GM04504 (cell line): ENCODE results near the gene TIPARP.

Experiments used
- DNase-seq: peaks from one replicate; pipeline ENCODE4 v3.0.0-alpha.2; 2012; ENCODE audit warnings: low read depth

TIPARP gene

GRCh38 chr3:156676768-156677479, 2.5 kb downstream of the TIPARP start:
- DNase-seq, result no peak

GRCh38 chr3:156677536-156677935, 3.1 kb downstream of the TIPARP start:
- DNase-seq, result no peak

GRCh38 chr3:156678197-156678596, 3.8 kb downstream of the TIPARP start:
- DNase-seq, result no peak

GRCh38 chr3:156680243-156680914, 6.0 kb downstream of the TIPARP start:
- DNase-seq, result no peak

GRCh38 chr3:156681002-156681401, 6.6 kb downstream of the TIPARP start:
- DNase-seq, result peak; percentile 89

GRCh38 chr3:156682501-156682900, 8.1 kb downstream of the TIPARP start:
- DNase-seq, result no peak

GRCh38 chr3:156682963-156683362, 8.6 kb downstream of the TIPARP start:
- DNase-seq, result no peak

- DNase-seq, result no peak
These were observed 10.8 kb downstream of the TIPARP start for GRCh38 chr3:156685198-156685597.

- DNase-seq, result no peak
These were observed 11.4 kb downstream of the TIPARP start for GRCh38 chr3:156685752-156686151.

- DNase-seq, result no peak
These were observed 12.6 kb downstream of the TIPARP start for GRCh38 chr3:156687023-156687422.

GRCh38 chr3:156688632-156689452, 14.5 kb downstream of the TIPARP start:
- no peak for DNase-seq

- no peak for DNase-seq
These were observed 15.2 kb downstream of the TIPARP start for GRCh38 chr3:156689608-156690007.

- no peak for DNase-seq
These were observed 17.5 kb downstream of the TIPARP start for GRCh38 chr3:156691920-156692319.

- no peak for DNase-seq
These were observed 18.8 kb downstream of the TIPARP start for GRCh38 chr3:156693166-156693565.

GRCh38 chr3:156694536-156694935, 20.1 kb downstream of the TIPARP start:
- DNase-seq, result no peak

GRCh38 chr3:156702367-156702766, 28.0 kb downstream of the TIPARP start:
- DNase-seq, result no peak

- no peak for DNase-seq
These were observed 30.1 kb downstream of the TIPARP start for GRCh38 chr3:156704370-156705036.

GRCh38 chr3:156705761-156706616, 31.6 kb downstream of the TIPARP start:
- DNase-seq, result no peak

- no peak for DNase-seq
These were observed 33.2 kb downstream of the TIPARP start for GRCh38 chr3:156707588-156707987.

GRCh38 chr3:156710429-156710828, 36.0 kb downstream of the TIPARP start:
- no peak for DNase-seq

- no peak for DNase-seq
These were observed 36.7 kb downstream of the TIPARP start for GRCh38 chr3:156711113-156711512.
